HEK293 (cell line): Measurements from ENCODE around the gene AK8.

Experiments
- KLF1 ChIP-seq: fragments of 450-650 bp; formaldehyde crosslinking; IDR thresholded peaks from 2 replicates; pipeline ENCODE4 v1.5.1; 2016; ENCODE audit warnings: missing biosample characterization, missing genetic modification characterization
- SP7 ChIP-seq: fragments of 450-650 bp; formaldehyde crosslinking; IDR thresholded peaks from 2 replicates; pipeline ENCODE4 v1.5.1; 2016; ENCODE audit warnings: missing biosample characterization, missing genetic modification characterization
- ZNF501 ChIP-seq: fragments of 450-650 bp; formaldehyde crosslinking; IDR thresholded peaks from 2 replicates; pipeline ENCODE4 v1.5.1; 2016; ENCODE audit warnings: missing biosample characterization, missing genetic modification characterization
- ZNF561 ChIP-seq: fragments of 450-650 bp; IDR thresholded peaks from 2 replicates; pipeline ENCODE4 v1.5.1; 2018; ENCODE audit warnings: missing biosample characterization, missing genetic modification characterization, borderline replicate concordance
- TF ChIP-seq, protein P1 (sequence below): fragments of 450-650 bp; formaldehyde crosslinking; IDR thresholded peaks from 2 replicates; pipeline ENCODE4 v1.5.1; 2016; ENCODE audit warnings: missing biosample characterization, missing genetic modification characterization

DNA sequence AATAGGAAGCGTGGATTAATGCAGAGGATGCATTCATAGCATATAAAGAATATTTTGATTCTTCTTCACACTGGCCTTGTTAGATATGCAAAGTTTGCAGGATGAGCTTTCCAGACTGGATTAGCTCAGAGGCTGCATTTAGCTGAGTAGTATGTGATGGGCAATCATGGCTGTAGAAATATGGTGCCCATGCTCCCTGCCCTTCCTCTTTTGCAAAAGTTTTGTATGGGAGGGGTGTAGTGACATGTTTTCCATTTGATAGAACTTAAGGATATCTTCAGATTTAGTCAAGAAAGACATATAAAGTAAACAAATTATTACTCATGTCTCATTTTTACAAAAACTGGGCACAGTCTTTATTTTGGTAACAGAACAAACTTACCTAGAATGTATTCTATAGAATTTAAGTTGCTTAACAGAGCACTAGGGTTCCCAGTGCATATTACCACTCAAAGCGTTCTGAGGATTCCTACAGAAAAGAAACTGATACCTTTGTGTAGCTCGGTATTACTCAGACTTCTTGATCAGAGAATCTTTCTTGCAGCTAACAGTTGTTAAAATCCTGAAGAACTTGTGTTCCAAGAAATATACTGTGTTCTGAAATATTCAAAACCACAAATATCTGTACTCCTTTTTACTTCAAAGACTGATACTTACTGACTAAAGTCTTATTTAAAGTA, 198.0 kb downstream of the AK8 start:
- no peak for TF ChIP-seq SP7 (tag by site-specific recombination)
- no peak for TF ChIP-seq ZNF501
- TF ChIP-seq ZNF561, result no peak
- TF ChIP-seq, protein P1, sequence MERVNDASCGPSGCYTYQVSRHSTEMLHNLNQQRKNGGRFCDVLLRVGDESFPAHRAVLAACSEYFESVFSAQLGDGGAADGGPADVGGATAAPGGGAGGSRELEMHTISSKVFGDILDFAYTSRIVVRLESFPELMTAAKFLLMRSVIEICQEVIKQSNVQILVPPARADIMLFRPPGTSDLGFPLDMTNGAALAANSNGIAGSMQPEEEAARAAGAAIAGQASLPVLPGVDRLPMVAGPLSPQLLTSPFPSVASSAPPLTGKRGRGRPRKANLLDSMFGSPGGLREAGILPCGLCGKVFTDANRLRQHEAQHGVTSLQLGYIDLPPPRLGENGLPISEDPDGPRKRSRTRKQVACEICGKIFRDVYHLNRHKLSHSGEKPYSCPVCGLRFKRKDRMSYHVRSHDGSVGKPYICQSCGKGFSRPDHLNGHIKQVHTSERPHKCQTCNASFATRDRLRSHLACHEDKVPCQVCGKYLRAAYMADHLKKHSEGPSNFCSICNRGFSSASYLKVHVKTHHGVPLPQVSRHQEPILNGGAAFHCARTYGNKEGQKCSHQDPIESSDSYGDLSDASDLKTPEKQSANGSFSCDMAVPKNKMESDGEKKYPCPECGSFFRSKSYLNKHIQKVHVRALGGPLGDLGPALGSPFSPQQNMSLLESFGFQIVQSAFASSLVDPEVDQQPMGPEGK (tag by site-specific recombination), result no peak
- TF ChIP-seq KLF1 (tag by site-specific recombination), result no peak
